Hematopoietic multipotent progenitor cell treated with erythropoietin and hydrocortisone succinate and interleukin-3 and kit ligand, for 17 days (in vitro differentiated cells): ENCODE data around the gene MAPK7.

Experiments used
- DNase-seq: peaks from one replicate; pipeline ENCODE4 v3.0.0-alpha.2; 2015; ENCODE audit warnings: low spot score

The MAPK7 gene

GRCh38 chr17:19381361-19381740 lies 3.1 kb downstream of the MAPK7 start:
- no peak for DNase-seq

DNA sequence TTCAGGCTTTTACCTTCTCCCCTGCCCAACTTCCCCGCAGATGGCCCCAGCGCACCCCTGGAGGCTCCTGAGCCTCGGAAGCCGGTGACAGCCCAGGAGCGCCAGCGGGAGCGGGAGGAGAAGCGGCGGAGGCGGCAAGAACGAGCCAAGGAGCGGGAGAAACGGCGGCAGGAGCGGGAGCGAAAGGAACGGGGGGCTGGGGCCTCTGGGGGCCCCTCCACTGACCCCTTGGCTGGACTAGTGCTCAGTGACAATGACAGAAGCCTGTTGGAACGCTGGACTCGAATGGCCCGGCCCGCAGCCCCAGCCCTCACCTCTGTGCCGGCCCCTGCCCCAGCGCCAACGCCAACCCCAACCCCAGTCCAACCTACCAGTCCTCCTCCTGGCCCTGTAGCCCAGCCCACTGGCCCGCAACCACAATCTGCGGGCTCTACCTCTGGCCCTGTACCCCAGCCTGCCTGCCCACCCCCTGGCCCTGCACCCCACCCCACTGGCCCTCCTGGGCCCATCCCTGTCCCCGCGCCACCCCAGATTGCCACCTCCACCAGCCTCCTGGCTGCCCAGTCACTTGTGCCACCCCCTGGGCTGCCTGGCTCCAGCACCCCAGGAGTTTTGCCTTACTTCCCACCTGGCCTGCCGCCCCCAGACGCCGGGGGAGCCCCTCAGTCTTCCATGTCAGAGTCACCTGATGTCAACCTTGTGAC lies 3.6 kb downstream of the MAPK7 start:
- no peak for DNase-seq

DNA sequence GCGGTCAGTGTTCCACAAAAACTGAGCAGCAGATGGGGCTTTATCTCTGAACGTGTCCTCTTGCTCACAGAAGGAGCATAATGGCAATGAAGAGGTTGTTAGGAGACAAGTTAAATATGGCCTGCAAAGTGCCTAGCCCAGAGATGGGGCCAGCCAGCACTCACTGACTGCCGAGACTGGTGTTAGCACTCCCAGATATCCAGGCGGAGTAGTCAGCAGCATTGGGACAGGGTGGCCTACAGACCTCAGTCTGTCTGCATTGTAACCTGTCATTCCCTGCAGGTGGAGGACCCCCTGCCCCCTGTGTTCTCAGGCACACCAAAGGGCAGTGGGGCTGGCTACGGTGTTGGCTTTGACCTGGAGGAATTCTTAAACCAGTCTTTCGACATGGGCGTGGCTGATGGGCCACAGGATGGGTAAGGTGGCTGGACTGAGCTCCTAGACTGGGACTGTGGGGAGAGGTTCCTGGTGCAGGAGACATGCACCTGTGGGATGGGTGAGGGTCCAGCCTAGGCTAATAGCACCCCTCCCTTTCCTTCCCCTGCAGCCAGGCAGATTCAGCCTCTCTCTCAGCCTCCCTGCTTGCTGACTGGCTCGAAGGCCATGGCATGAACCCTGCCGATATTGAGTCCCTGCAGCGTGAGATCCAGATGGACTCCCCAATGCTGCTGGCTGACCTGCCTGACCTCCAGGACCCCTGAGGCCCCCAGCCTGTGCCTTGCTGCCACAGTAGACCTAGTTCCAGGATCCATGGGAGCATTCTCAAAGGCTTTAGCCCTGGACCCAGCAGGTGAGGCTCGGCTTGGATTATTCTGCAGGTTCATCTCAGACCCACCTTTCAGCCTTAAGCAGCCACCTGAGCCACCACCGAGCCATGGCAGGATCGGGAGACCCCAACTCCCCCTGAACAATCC lies 4.5 kb downstream of the MAPK7 start:
- no peak for DNase-seq

DNA sequence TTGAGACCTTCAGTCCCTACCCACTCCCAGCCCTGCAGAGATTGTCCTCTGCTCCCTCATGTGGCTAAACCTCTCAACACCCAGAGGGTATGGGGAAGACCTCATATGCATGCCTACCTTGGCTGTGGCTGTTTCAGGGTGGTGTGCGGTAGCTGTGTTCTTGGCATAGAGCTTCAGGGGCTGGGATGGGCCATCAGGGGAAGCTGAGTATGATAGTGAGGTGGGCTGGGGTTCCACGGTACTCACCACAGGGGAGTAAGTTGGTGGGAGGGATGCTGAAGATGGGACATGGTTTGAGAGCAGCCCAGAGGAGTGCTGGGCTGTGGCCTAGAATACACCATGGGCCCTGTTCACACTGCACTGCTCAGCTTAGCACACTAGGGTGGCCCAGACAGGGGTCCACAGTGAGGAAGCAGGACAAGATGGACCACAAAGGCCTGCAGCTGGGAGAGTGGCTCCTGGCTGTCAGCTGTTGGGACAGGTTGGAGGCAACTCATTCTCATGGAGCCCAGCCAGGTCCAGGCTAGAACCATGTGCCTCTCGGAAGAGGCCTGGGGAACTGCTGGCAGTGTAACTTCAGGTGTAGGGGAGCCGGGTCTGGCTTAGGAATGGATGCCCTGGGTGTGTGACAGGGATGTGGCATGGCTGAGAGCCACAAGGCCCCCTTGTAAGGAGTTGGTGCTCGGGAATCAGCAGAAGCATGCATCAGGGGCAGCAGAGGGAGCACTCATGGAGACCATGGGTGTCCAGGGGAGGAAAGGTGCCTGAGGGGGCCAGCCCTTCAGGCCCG lies 5.6 kb downstream of the MAPK7 start:
- no peak for DNase-seq

DNA sequence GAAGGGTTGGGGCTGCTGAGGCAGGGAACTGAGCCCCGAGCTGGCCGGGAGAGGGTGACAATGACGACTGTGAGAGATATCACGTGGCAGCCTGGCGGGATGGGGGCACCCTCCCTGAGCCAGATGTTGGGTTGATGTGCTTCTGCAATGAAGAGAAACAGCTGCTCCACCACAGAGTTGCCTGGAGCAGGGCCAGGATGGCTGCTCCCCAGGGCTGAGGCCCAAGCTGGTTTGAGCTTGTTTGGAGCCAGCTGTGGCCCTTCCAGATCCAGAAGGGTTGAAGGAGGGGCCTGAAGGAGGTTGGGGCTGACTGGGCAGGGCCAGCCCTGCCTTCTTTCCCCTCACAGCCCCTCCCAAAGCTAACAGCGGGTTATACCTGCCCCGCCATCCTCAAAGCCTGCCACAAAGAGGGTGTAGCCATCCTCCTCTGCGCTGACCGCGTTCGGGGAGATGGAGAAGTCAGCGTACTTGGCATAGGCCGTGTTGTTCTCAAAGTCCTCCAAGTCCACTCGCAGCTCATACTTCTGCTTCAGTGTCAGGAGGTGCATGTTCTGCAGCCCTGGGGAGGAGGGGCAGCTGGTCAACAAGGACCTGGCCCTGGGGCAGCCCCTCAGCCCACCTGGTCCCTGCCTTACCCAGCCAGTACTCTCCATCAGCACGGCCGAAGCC lies 6.6 kb downstream of the MAPK7 start:
- DNase-seq, result peak; percentile 78

DNA sequence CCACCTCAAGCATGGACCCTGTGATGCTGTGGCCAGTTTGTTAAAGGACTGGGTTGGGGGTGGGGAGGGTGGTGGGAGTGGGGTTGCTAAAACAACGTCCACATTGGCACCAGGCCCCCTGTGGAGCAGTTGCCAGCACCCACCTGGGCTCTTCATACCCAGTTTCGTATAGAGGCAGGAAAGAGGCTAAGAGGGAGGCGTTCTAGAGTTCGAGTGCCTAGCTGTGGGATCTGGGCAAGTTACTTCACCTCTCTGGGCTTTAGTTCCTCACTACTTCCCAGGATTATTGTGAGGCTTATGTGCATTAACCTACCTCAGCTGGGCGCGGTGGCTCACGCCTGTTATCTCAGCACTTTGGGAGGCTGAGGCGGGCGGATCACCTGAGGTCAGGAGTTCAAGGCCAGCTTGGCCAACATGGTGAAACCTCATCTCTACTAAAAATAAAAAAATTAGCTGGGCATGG lies 7.3 kb downstream of the MAPK7 start:
- no peak for DNase-seq

DNA sequence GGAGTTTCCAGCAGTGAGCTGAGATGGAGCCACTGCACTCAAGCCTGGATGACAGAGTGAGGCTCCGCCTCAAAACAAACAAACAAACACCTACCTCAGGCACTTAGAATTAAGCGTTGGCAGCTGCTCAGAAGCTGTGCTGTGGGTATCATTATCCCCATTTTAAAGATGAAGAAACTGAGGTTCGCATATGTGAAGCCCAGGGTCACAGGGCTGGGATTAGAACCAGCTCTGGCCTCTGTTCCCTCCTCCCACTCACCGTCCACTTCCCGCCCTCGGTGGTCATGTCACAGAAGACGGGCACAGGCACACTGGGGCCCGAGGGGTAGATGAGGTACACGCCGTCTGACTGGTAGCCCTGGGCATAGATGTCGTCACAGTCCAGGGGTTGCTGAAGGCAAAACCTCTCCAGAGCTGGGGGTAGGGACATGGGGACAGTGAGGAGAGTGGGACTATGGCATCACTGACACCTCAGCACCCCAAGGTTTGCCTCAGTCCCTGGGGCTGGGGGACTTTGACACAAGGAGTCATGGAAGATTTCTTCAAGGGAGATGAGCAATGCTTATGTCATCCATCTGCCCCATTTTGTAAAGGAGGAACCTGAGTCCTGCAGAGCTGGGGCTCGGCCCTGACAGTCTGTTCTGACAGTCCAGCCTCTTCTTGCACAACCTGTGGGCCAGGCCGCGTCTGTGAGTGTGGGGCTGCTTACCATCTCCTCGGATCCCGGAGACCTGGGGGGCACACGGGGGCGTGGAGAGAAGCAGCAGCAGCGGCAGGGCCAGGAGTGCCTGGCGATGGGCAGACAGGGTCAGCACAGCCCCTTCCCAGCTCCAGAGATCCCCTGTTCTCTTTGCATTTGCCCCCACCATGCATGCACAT lies 8.0 kb downstream of the MAPK7 start:
- DNase-seq, result no peak

- no peak for DNase-seq
These were observed 8.9 kb downstream of the MAPK7 start, which contains the start of gene MFAP4 for GRCh38 chr17:19386974-19387920. Gene MFAP4, minus strand, starts transcription at chr17:19387190. Its CDS starts 35 bp downstream, at chr17:19387155.

DNA sequence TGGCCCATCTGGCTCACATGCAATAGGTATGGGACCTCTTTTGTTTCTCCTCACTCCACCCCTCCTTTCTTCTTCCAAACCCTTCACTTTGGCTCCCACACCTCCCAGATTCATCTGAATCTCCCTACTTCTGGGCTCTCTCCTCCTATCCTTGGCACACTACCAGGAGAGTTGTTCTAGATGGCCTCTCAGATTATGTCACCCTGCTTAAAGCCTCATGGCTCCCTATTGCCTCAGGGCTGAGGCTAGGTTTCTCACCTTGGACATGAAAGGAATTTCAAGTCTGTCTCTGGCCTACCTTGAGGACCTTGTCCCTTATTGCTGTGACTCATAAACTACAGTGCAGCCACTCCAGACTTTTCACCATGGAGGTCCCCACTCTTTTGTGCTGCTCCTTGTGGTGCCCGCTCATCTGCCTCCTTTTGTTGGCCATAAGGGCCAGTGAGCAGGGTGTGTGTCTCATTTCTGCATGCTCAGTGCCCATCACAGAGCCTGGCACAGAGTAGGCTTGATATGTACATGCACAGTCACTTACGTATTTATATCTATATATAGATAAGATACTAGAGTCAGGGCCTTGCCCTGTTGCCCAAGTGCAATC lies 9.7 kb downstream of the MAPK7 start:
- DNase-seq, result no peak

GRCh38 chr17:19388791-19389785 lies 10.8 kb downstream of the MAPK7 start:
- DNase-seq, result peak; percentile 27

DNA sequence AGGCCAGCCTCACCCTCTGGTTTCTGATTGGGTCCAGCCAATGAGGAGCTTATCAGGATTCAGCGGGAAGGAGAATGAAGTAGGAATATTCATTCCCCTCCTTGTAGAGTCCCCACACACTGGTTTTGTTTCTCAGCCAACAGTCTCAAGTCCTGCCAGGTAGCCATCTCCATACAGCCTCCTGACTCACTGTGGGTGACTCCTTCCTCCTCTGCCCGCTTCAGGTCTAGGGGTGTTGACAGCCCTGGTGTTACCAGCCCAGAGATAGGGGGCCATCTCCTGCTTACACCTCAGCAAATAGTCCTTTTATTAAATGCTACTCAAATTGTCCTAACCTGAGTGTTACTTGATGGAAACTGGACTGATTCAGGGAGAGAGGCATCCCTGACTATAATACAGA lies 12.7 kb downstream of the MAPK7 start:
- DNase-seq, result no peak

GRCh38 chr17:19391432-19391831 lies 13.1 kb downstream of the MAPK7 start:
- DNase-seq, result no peak

- no peak for DNase-seq
These were observed 14.0 kb downstream of the MAPK7 start for GRCh38 chr17:19392303-19392702.

- no peak for DNase-seq
These were observed 19.3 kb downstream of the MAPK7 start for GRCh38 chr17:19397556-19398041.

- no peak for DNase-seq
These were observed 20.2 kb downstream of the MAPK7 start for GRCh38 chr17:19398301-19399181.

DNA sequence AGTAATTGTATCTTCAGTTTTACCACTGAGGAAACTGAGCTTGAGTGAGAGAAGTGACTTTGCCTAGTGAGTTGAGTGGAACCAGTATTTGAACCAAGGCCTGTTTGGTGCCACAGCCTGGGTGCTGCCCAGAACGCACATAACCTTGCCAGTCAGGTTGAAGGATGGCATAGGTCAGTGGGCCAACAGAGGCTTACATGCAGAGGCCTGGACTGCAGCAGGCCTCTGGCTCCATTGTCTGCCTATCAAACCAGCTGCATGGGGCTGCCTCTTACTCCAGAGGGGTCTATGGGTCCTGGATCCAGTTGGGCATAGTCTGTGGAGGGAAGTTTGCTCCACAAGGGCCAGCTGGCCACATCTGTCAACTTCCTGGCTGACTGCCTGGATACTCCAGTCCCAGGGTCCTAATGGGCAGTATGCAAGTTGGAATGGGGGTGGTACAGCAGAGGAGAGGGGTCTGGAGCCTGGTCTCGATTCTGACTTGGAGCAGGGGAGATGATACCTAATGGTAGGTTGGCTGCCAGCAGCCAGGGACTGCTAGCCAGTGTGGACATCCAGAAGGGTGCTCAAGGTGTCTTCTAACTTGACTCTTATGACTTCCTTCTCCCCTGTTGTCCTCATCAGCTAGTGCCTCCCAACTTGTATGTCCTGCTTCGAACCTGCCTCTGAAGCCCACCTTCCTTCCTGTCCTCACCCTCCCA lies 21.6 kb downstream of the MAPK7 start:
- no peak for DNase-seq
